ENCODE results near the gene CFAP221. TPM values are rescaled to one million over a fixed set of nuclear protein-coding genes. Genes with fewer than 3 reads are reported as not detected.

The CFAP221 gene
- total RNA-seq, 4 donors from 2014 or later = 0.25 to 8.6 (median 0.66) TPM; not detected in 1

- Histone ChIP-seq H3K27ac (no peak overlapping the region), H3K27me3 (peaks cover 25% of the 10 kb centered on the region), H3K4me3 (no peak overlapping the region), H3K4me1 (no peaks in the 10 kb centered on the region), H3K36me3 (no peaks in the 10 kb centered on the region), H3K9me3 (no peaks in the 10 kb centered on the region)
- ATAC-seq = no peak
- WGBS, 2 donors (ENCODE audit: low coverage in 1 of 2) = 68 to 79% methylated on average over 3 of the region's 3 CpGs
- no peak for TF ChIP-seq EP300 (IDR thresholded peaks at IDR 0.05)
- TF ChIP-seq POLR2A (IDR thresholded peaks at IDR 0.05) = no peak
- TF ChIP-seq POLR2AphosphoS5 (IDR thresholded peaks at IDR 0.05) = no peak
- TF ChIP-seq CTCF (IDR thresholded peaks at IDR 0.05) = no peak
Measured at GRCh38 chr2:119662297-119662696, 118.0 kb downstream of the CFAP221 start.

GRCh38 chr2:119668546-119668945 is 124.3 kb downstream of the CFAP221 start:
- 57 to 58% methylated on average over 2 of the region's 2 CpGs for WGBS, 2 donors (ENCODE audit: low coverage in 1 of 2)
- ATAC-seq = no peak
- no peak overlapping the region for H3K27ac ChIP-seq
- H3K4me1 ChIP-seq = no peaks in the 10 kb centered on the region
- no peak for TF ChIP-seq CTCF (IDR thresholded peaks at IDR 0.05)
- TF ChIP-seq EP300 (IDR thresholded peaks at IDR 0.05) = no peak
- no peak for TF ChIP-seq POLR2AphosphoS5 (IDR thresholded peaks at IDR 0.05)
- no peak for TF ChIP-seq POLR2A (IDR thresholded peaks at IDR 0.05)
- H3K4me3 ChIP-seq = no peak overlapping the region
- peaks cover 5% of the 10 kb centered on the region for H3K27me3 ChIP-seq
- no peaks in the 10 kb centered on the region for H3K9me3 ChIP-seq
- no peaks in the 10 kb centered on the region for H3K36me3 ChIP-seq

GRCh38 chr2:119671016-119671415 is 126.8 kb downstream of the CFAP221 start:
- no peaks in the 10 kb centered on the region for H3K27me3 ChIP-seq
- H3K9me3 ChIP-seq = no peaks in the 10 kb centered on the region
- no peak overlapping the region for H3K27ac ChIP-seq
- ATAC-seq = no peak
- TF ChIP-seq POLR2AphosphoS5 (IDR thresholded peaks at IDR 0.05) (no peak), EP300 (IDR thresholded peaks at IDR 0.05) (no peak), POLR2A (IDR thresholded peaks at IDR 0.05) (no peak), CTCF (IDR thresholded peaks at IDR 0.05) (no peak)
- peaks cover 0 to 9% (median 0%) of the 10 kb centered on the region in 3 donors for H3K4me1 ChIP-seq
- H3K36me3 ChIP-seq = no peaks in the 10 kb centered on the region
- WGBS, 2 donors (ENCODE audit: low coverage in 1 of 2) = 42 to 46% methylated on average over 2 of the region's 2 CpGs
- no peak overlapping the region for H3K4me3 ChIP-seq

GRCh38 chr2:119671752-119672151 is 127.5 kb downstream of the CFAP221 start:
- Histone ChIP-seq H3K36me3 (no peaks in the 10 kb centered on the region), H3K4me1 (peaks cover 0 to 9% (median 0%) of the 10 kb centered on the region in 3 donors), H3K27me3 (no peaks in the 10 kb centered on the region), H3K4me3 (no peak overlapping the region), H3K9me3 (no peaks in the 10 kb centered on the region), H3K27ac (no peak overlapping the region)
- TF ChIP-seq CTCF (IDR thresholded peaks at IDR 0.05) = no peak
- no peak for TF ChIP-seq EP300 (IDR thresholded peaks at IDR 0.05)
- no peak for TF ChIP-seq POLR2AphosphoS5 (IDR thresholded peaks at IDR 0.05)
- no peak for TF ChIP-seq POLR2A (IDR thresholded peaks at IDR 0.05)
- ATAC-seq = no peak
- WGBS, 2 donors (ENCODE audit: low coverage in 1 of 2) = 52 to 87% methylated on average over 3 to 6 of the region's 6 CpGs

- no peaks in the 10 kb centered on the region for H3K36me3 ChIP-seq
- TF ChIP-seq EP300 (IDR thresholded peaks at IDR 0.05) (no peak), POLR2AphosphoS5 (IDR thresholded peaks at IDR 0.05) (no peak), CTCF (IDR thresholded peaks at IDR 0.05) (no peak), POLR2A (IDR thresholded peaks at IDR 0.05) (no peak)
- WGBS, 2 donors (ENCODE audit: low coverage in 1 of 2) = 97 to 100% methylated on average over 5 of the region's 5 CpGs
Measured at GRCh38 chr2:119672161-119672862, 128.1 kb downstream of the CFAP221 start.

More at GRCh38 chr2:119672161-119672862, 128.1 kb downstream of the CFAP221 start:
- peaks cover 0 to 9% (median 0%) of the 10 kb centered on the region in 3 donors for H3K4me1 ChIP-seq
- no peak for ATAC-seq
- H3K9me3 ChIP-seq = no peaks in the 10 kb centered on the region
- no peak overlapping the region for H3K27ac ChIP-seq
- H3K27me3 ChIP-seq = no peaks in the 10 kb centered on the region
- no peak overlapping the region for H3K4me3 ChIP-seq

Data from gastroesophageal sphincter (tissue), 4 donors.